ENCODE measurements around the gene KHDC1.
"Not testable (repeated sequence)": the region's sequence is repeated elsewhere in the genome, so short reads cannot be mapped to it uniquely, and the experiment has no call there.

The KHDC1 gene

GRCh38 chr6:73262671-73263569, at the start of gene KHDC1:
TSS of gene KHDC1 (minus strand) at chr6:73263196. CDS start at chr6:73242517, 20,679 bp downstream.
- peak; percentile 69 for DNase-seq

GRCh38 chr6:73310503-73310845, 47.5 kb upstream of the KHDC1 start:
- DNase-seq: not testable (repeated sequence)

- peak; percentile 61 for DNase-seq
Observed at GRCh38 chr6:73309785-73310502, 46.9 kb upstream of the KHDC1 start.

- no peak for DNase-seq
Observed at GRCh38 chr6:73309535-73309784, 46.5 kb upstream of the KHDC1 start.

- no peak for DNase-seq
Observed at GRCh38 chr6:73308712-73309534, 45.9 kb upstream of the KHDC1 start.

GRCh38 chr6:73303773-73304172, 40.8 kb upstream of the KHDC1 start:
- not testable (repeated sequence) for DNase-seq

GRCh38 chr6:73302339-73302738, 39.3 kb upstream of the KHDC1 start:
- DNase-seq: no peak

GRCh38 chr6:73299151-73299971, 36.4 kb upstream of the KHDC1 start:
- no peak for DNase-seq

- DNase-seq: no peak
Observed at GRCh38 chr6:73293331-73293730, 30.3 kb upstream of the KHDC1 start.

- no peak for DNase-seq
Observed at GRCh38 chr6:73290435-73290834, 27.4 kb upstream of the KHDC1 start.

- DNase-seq: no peak
Observed at GRCh38 chr6:73286752-73287151, 23.8 kb upstream of the KHDC1 start.

GRCh38 chr6:73285674-73286283, 22.8 kb upstream of the KHDC1 start:
- DNase-seq: peak; percentile 19

- DNase-seq: no peak
Observed at GRCh38 chr6:73282871-73283270, 19.9 kb upstream of the KHDC1 start.

- DNase-seq: not testable (repeated sequence)
Observed at GRCh38 chr6:73281684-73282083, 18.7 kb upstream of the KHDC1 start.

- not testable (repeated sequence) for DNase-seq
Observed at GRCh38 chr6:73269296-73269695, 6.3 kb upstream of the KHDC1 start.

GRCh38 chr6:73268896-73269295, 5.9 kb upstream of the KHDC1 start:
- not testable (repeated sequence) for DNase-seq

- no peak for DNase-seq
Observed at GRCh38 chr6:73264446-73264845, 1.4 kb upstream of the KHDC1 start.

- DNase-seq: no peak
Observed at GRCh38 chr6:73263570-73263909, 544 bp upstream of the KHDC1 start.

GRCh38 chr6:73258721-73259120, 4.3 kb downstream of the KHDC1 start:
- no peak for DNase-seq

GRCh38 chr6:73254323-73254722, 8.7 kb downstream of the KHDC1 start:
- not testable (repeated sequence) for DNase-seq

- DNase-seq: no peak
Observed at GRCh38 chr6:73252703-73253102, 10.3 kb downstream of the KHDC1 start.

- DNase-seq: no peak
Observed at GRCh38 chr6:73250016-73250415, 13.0 kb downstream of the KHDC1 start.
